NT2/D1 (cell line): Measurements from ENCODE around the gene AGBL1.

Source experiments
- SUZ12 ChIP-seq: IDR thresholded peaks from 2 replicates; pipeline ENCODE4 v1.6.1; 2011; ENCODE audit not compliant: insufficient read length, insufficient read depth; ENCODE audit errors: extremely low read depth
- YY1 ChIP-seq: IDR thresholded peaks from 2 replicates; pipeline ENCODE4 v1.6.1; 2011; ENCODE audit not compliant: insufficient read length, insufficient read depth
- ZNF274 ChIP-seq: IDR thresholded peaks from 2 replicates; pipeline ENCODE4 v1.6.1; 2011; ENCODE audit warnings: mild to moderate bottlenecking, low read depth, low read length

GRCh38 chr15:86961669-86962068 lies 882.0 kb downstream of the AGBL1 start:
- no peak for TF ChIP-seq ZNF274
- TF ChIP-seq YY1, result no peak
- TF ChIP-seq SUZ12, result no peak
